CD4-positive, alpha-beta T cell treated with Interleukin-6 at 100 ng/mL for 8 hours (primary cell): ENCODE measurements around the gene KCP.

Experiments used
- DNase-seq: peaks from one replicate; pipeline ENCODE4 v3.0.0-alpha.2; 2020; ENCODE audit warnings: mixed read lengths, low spot score

Gene KCP

DNA sequence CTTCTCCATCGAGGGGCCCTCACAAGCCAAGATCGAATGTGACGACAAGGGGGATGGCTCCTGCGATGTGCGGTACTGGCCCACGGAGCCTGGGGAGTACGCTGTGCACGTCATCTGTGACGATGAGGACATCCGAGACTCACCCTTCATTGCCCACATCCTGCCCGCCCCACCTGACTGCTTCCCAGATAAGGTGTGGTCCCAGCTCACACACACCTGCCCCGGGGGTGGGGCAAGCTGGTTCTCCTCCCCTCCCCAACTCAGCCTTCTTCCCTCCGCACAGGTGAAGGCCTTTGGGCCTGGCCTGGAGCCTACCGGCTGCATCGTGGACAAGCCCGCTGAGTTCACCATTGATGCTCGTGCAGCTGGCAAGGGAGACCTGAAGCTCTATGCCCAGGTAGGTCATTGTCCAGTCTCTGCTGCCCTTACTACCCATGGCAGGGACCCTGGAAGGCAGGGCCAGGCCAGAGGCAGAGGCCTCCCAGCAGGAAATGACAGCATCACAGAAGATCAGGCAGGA lies 69.3 kb downstream of the KCP start:
- no peak for DNase-seq

DNA sequence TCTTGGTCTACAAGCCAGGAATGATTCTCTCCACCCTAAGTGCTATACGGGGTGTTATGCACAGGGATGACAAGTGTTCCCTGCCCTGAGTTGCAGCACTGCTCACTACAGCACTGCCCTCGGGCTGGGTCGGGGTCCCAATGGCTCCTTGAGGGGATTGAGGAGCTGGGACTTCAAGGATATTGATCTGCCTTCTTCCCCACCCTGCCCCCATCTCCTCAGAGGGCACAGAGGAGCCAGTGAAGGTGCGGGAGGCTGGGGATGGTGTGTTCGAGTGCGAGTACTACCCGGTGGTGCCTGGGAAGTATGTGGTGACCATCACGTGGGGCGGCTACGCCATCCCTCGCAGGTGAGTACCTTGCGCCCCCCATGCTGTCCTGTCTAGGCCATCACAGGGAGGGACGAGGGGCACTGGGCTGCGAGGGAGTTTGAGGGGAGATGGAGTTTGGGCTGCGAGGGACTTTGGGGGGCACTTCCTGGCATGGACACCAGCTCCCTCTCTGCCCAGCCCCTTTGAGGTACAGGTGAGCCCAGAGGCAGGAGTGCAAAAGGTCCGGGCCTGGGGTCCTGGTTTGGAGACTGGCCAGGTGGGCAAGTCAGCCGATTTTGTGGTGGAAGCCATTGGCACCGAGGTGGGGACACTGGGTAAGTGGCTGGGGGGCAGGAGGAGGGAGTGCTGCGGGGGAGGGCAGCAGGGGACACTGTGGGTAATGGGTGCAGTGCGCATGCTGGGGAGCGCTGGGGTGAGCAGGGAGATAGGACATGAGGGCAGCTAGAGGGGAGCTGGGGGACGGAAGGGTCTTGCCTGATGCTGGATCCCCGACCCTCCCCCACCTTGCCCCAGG lies 70.0 kb downstream of the KCP start:
- DNase-seq, result no peak

DNA sequence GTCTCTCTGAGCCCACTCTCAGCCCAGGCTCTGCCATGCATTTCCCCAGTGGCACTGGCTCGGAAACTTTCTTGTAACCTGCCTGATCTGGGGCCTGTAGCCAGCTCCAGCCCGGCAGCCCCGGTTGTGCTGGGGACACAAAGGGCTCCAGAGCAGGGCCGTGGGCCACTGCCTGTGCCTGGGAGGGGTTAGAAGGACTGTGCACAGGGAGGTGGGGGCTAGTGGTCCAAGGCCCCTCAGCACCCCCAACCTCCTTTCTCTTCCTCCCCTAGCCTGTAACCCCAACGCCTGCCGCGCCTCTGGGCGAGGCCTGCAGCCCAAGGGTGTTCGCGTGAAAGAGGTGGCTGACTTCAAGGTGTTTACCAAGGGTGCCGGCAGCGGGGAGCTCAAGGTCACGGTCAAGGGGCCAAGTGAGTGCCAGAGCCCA lies 70.7 kb downstream of the KCP start:
- no peak for DNase-seq

DNA sequence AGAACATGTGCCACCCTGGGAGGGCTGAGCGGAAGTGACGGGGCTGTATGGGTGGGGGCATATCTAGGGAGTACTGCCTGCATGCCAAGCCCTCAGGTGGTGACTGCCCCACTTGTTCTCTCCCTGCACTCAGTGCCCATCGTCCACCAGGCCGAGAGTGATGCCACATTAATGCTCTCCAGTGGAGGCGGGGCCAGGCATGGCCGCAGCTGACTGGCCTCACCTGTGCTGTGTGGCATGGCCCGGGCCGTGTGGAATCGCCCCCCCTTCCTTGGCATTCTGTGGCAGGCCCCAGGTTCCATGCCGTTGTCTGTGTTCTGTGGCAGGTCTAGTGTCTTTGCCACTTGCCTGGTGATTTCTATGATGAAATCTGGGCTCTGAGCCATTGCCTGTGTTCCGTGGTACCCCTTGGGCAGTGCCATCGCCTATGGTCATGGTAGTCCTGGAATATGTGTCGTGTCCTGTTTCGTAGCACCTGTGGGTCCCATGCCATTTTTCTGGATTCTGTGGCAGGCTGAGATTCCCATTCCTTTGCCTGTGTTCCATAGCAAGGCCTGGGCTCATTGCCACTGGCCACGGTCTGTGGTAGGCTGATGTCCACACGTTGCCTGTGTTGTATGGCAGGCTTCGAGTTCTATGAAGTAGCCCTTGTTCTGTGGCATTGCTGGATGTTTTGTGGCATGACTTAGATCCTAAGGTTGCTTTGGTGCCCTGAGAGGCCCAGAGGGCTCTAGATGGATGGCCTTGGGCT lies 71.4 kb downstream of the KCP start:
- DNase-seq, result no peak

DNA sequence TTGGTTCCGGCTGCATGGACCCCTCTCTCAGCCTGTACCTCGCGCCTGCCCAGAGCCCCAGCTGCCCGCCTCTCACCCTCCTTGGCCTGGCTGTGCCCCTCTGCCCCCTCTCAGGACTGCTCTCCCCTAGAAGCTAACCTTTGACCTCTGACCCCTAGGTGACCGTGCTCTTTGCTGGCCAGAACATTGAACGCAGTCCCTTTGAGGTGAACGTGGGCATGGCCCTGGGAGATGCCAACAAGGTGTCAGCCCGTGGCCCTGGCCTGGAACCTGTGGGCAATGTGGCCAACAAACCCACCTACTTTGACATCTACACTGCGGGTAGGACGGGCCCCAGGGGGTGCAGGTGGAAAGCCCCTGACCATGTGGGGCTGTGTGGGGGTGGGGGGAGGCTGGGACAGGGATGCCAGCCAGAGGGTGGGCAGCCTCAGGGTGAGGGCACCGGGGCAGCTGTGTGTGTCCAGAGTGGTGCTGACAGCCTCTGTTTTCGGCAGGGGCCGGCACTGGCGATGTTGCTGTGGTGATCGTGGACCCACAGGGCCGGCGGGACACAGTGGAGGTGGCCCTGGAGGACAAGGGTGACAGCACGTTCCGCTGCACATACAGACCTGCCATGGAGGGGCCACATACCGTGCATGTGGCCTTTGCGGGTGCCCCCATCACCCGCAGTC lies 72.3 kb downstream of the KCP start:
- DNase-seq, result no peak

DNA sequence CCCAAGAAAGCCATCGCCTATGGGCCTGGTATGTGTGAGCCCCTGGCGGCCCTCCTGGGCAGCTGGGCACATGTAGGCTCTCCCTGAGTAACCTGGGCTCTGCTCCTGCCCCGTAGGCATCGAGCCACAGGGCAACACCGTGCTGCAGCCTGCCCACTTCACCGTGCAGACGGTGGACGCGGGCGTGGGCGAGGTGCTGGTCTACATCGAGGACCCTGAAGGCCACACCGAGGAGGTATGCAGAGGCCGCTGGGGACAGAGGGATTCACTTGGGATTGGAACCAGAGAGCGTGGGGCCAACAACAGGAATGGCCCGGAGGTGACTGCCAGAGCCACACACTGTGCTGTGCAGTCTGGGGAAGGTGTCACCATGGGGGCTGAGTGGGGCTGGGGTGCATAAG lies 73.0 kb downstream of the KCP start:
- DNase-seq, result no peak

DNA sequence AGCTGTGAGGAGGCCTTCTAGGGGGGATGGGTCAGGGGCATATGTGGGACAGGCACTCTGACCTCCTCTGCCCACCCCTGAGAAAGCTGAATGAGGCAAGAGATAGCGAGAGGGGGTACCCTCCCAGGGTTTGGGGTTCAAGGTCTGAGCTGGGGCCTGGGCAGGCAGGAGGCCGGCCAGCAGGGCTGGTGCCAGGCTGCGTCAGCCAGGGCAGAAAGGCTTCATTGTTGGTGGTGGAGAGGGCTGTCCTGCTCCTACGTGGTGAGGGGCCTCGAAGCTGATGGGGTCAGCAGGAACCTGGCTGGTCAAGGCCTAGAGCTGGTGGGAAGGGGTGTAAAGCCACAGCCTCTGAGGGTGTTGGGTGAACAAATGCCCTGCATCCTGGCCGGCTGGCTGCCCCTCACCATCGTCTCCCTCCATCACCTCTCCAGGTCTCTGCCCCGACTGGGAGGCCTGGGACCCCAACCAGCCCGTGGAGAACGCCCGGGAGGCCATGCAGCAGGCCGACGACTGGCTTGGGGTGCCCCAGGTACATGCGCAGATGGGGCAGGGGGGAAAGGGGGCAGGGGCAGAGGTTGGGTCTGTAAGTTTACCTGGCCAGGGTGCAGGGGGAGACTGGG lies 73.7 kb downstream of the KCP start:
- DNase-seq, result no peak

DNA sequence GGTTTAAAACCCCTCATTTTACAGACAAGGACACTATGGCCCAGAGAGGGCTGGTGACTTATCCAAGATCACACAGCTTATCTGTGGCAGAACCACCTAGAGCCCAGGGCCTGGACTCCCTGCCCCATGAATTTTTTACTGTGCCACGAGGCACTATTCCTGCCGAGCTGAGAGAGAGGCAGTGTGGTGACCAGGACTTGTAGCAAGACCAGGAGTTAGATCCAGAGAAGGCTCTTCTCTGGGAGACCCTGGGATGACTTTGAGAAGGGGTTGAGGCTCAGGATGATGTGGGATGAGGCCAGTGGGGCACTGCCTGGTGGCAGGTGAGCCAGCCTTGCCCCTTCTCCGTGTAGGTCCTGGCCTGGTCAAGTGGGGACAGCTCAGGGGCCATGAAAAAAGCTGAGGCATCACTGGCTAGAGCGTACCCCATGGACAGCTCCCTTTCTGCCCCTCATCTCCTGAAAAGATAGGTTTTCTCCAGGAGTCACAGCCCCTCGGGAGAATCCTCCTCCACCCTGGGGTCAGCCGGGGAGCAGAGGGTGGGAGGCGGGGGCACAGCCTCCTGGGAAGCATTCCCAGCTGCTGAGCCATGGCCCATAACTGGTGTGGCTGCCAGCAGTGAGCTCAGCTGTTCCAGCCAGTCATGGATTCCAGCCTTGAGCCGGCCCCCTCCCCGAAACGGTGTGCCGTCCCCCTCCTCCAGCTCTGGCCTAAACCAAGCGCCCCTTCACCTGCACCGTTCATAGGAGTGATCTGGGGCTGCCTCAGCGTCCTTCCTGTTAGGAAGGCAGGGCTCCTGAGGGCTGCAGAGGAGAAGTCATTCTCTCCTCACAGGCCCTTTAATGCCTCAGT lies 74.5 kb downstream of the KCP start:
- no peak for DNase-seq

DNA sequence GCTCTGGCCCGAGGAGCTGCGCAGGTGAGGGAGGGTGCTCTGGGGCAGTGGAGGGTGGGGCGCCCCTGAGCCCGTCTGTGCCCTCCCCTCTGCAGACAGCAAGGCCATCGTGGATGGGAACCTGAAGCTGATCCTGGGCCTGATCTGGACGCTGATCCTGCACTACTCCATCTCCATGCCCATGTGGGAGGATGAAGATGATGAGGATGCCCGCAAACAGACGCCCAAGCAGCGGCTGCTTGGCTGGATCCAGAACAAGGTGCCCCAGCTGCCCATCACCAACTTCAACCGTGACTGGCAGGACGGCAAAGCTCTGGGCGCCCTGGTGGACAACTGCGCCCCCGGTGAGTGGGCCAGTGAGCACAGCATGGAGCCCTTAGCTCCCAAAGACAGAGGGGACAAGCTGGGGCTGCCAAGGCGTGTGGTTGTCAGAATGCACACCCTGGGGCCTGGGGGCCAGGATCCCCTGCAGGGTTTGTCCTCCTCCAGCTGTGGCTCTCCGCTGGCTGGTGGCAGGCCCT lies 75.2 kb downstream of the KCP start:
- DNase-seq, result no peak

DNA sequence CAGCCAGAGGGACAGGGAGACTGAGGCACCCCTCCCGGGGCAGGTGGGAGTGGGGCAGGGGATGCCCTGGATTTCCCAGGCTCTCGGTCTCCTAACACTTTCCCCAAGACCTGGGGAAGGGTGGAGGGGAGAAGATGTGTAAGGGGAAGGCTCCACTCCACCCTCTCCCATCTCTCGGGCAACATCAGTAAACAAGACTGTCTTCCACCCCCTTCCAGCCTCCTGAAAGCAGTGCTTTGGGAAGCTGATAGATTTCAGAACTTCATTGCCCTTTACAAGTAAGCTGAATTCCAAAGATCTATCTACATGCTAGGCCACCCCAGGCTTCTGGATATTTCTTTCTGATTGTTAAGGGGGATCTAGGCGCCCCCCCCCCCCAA lies 76.6 kb downstream of the KCP start:
- DNase-seq, result no peak

DNA sequence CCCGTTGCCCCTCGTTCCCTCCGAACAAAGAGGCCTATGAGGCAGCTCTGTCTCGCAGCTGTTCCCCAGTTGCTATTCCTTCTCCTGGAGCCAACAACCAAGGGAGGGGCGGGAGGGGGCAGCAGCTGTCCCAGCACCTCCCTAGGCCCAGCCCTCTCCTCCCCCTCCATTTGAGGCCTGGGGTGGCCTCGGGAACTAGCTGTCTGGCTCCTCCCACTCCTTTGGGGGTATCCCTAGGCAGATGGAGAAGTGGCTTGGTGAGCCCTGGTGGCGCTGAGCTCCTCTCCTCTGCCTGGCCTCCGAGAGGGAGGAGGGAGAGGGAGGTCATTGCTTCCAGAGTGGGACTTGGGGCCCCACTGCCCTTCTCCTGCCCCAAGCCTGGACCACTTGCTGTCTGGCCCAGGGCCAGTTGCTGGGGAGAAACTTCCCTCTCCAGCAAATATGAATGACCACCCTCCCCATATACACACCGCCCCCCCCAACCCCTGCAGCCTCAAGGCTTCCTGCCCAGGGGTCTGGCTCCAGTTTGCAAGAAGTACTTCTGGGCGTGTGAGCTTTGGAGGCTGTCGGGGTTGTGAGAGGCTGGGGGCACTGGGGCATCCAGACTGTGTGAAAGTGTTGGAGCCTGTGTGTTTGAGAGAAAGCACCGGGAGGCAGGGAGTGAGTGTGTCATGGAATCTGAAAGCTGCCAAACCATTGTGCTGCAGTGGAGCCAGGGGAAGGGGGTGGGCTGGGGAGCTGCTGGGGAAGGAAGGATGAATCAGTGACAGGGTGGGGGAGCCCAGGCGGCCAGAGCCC lies 77.2 kb downstream of the KCP start:
- no peak for DNase-seq

DNA sequence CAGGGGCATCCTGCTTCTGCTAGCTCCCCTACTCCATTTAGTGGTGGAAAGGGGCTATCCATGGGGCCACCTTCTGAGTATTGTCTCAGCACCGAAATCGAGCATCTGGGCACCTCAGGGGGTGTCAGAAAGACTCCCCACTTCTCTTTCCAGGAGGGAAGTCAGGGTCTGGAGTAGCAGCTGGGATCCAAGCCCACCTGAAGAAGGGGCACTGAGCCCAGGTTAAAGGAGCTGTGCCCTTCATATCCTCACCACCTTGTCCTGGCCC lies 77.7 kb downstream of the KCP start:
- no peak for DNase-seq

DNA sequence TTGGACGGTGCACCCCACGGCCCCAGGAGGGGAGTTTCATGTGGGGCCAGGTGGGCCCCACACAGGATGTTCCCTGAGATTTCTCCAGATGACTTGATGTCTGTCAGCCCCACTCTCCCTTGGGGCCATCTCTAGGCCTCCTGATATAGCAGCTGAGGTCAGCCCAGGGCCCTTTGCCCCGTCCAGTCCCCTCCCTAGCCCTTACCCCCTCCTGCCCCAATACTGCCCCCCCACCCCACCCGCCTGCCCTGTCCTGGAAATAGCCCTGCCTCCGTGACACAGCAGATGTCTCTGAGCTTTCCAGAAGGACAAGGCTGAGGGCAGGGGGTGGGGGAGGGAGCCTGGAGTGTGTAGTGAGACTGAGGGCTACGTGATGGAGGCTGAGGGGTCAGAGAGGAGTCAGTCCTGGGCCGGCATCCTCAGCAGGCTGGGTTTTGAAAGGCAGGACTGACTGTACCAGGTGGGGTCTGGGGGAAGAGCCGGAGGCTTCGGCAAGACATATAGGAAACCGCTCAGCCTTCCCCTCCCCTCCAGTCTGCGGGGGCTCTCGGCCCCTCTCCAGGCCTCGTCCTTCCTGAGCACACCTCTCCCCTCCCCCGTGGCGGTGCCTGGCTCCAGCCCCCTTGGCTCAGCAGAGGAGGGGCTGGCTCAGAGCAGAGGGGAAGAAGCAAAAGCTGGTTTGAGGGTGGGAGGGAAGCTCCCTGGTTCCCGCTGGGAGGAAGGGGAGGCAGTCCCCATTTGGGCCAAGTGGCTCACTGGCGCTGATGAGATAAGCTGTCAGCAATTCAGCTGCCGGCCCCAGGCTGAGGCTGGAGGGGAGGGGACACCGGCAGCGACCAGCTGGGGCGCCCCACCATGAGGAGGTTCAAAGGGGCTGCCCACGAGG lies 78.3 kb downstream of the KCP start:
- no peak for DNase-seq

DNA sequence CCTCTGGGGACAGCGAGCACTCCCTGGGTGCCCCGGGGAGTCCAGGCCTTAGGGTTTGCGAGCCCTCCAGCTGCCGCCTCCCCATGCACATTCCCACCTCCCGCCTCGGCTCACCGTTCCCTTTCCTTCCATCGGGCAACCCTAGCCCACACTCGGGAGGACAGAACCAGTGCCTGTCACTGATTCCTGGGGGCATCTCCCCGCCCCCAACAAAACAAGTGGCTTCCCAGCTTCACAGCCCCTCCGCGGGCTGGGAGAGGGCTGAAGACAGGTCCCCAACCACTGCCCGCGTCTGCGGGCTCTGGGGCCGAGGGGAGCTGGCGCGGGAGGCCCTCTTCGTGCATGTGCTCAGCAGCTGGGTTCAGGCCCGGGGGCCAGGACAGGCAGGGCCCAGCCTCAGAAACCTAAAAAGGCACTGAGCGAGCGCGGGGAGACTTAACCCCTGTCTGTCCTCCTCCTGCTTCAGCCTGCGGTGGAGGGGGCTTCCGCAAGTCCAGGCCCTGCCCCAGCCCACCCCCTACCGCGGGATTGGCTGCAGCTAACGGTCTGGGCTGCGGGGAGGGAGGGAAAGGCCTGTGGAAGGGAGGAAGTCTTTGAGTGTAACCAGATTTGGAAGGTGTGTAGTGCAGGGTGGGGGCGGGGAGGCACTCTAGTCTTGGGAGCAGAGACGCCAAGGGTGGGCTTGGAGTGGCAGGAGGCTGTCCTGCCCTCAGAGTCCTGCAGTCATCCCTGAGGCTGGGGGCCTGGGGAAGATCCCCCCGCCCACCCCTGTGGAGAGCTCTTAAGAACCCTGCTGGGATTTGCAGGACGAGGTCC lies 79.1 kb downstream of the KCP start:
- DNase-seq, result no peak

DNA sequence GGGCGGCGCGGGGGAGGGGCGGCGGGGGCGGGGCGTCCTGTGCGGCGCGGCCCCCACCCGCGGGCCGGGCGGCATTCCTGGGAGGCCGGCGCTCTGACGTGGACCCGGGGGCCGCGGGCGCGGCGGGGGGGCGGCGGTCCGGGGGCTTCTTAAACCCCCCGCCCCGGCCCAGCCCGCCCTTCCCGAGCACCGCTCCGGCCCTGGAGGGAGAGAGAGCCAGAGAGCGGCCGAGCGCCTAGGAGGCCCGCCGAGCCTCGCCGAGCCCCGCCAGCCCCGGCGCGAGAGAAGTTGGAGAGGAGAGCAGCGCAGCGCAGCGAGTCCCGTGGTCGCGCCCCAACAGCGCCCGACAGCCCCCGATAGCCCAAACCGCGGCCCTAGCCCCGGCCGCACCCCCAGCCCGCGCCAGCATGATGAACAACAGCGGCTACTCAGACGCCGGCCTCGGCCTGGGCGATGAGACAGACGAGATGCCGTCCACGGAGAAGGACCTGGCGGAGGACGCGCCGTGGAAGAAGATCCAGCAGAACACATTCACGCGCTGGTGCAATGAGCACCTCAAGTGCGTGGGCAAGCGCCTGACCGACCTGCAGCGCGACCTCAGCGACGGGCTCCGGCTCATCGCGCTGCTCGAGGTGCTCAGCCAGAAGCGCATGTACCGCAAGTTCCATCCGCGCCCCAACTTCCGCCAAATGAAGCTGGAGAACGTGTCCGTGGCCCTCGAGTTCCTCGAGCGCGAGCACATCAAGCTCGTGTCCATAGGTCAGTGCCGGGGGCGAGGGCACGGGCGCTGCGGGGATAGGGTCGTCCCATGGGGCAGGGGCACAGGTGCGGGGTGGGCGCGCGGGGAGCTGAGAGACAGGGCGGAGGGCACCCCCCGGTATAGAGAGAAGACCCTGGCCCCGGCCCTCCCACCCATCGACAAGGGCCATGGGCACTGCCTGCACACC lies 80.0 kb downstream of the KCP start, which contains the start of gene FLNC:
Gene FLNC (plus strand): TSS at position 176 of the 947 bp plus-strand sequence. CDS start 232 bp downstream, at position 408.
- DNase-seq, result peak; percentile 20

DNA sequence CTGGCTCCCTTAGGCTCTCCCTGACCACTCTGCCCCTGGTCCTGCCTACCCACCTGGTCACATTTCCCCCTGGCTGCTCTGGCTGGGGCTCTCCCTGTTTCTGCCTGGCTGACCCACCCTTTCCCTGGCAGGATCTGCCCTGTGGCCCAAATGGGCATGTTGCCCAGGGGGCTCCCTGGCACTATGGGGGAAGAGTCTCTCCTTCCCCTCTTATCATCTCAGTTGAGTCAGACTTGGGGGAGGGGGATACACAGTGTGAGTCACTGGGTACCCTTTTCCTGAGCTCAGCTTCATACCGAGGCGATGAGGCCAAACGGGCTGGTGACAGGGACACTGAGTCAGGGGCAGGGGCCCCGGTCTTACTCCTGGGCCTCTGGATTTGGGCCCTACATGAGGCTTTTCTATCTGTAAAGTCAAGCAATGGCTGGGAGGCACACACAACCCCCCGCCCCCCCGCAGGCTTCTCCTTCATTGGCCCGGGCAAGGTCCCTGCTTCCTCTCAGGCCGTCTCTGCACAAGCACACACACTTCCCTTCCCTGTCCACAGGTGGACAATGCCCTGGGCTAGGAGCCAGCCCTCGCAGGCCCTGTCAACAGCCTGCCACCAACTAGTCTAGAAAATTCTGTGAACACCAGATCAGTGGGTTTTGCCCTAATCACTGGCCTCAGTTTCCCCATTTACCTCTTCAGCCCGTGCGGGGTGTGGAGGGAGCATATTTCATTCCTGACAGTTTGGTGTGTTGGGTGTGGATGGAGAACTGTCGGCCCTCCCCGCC lies 80.9 kb downstream of the KCP start:
- no peak for DNase-seq
